Measurements from ENCODE around the gene LIN7A.

LIN7A gene

GRCh38 chr12:80912901-80913770 is 24.6 kb downstream of the LIN7A start:
- H3K36me3 ChIP-seq = no peaks in the 10 kb centered on the region
- H3K27me3 ChIP-seq = no peaks in the 10 kb centered on the region
- no peak overlapping the region for H3K4me3 ChIP-seq (ENCODE audit: low read depth, low read length)
- H3K9me3 ChIP-seq = no peaks in the 10 kb centered on the region
- no peaks in the 10 kb centered on the region for H3K4me1 ChIP-seq
- TF ChIP-seq CTCF (IDR thresholded peaks at IDR 0.05; ENCODE audit: low read depth, low read length) = no peak
- DNase-seq = no peak

GRCh38 chr12:80909370-80909769 is 28.4 kb downstream of the LIN7A start:
- DNase-seq = no peak
- H3K4me1 ChIP-seq = no peaks in the 10 kb centered on the region; the same call in 1 of the 2 replicates

GRCh38 chr12:80902711-80903110 is 35.0 kb downstream of the LIN7A start:
- peaks cover 9% of the 10 kb centered on the region for H3K4me1 ChIP-seq
- no peaks in the 10 kb centered on the region for H3K36me3 ChIP-seq
- DNase-seq = no peak
- no peaks in the 10 kb centered on the region for H3K9me3 ChIP-seq
- no peaks in the 10 kb centered on the region for H3K27me3 ChIP-seq
- no peak overlapping the region for H3K4me3 ChIP-seq (ENCODE audit: low read depth, low read length)
- TF ChIP-seq CTCF (IDR thresholded peaks at IDR 0.05; ENCODE audit: low read depth, low read length) = no peak

More at GRCh38 chr12:80909370-80909769, 28.4 kb downstream of the LIN7A start:
- Histone ChIP-seq H3K27me3 (no peaks in the 10 kb centered on the region), H3K9me3 (no peaks in the 10 kb centered on the region), H3K36me3 (no peaks in the 10 kb centered on the region), H3K4me3 (ENCODE audit: low read depth, low read length) (no peak overlapping the region)
- no peak for TF ChIP-seq CTCF (IDR thresholded peaks at IDR 0.05; ENCODE audit: low read depth, low read length)

- H3K4me1 ChIP-seq = peaks cover 9% of the 10 kb centered on the region
- DNase-seq = no peak
- no peak for TF ChIP-seq CTCF (IDR thresholded peaks at IDR 0.05; ENCODE audit: low read depth, low read length)
Measured at GRCh38 chr12:80901661-80902060, 36.1 kb downstream of the LIN7A start.

GRCh38 chr12:80895240-80895639 is 42.5 kb downstream of the LIN7A start:
- Histone ChIP-seq H3K36me3 (no peaks in the 10 kb centered on the region), H3K27me3 (no peaks in the 10 kb centered on the region), H3K9me3 (no peaks in the 10 kb centered on the region), H3K4me1 (peaks cover 14% of the 10 kb centered on the region), H3K4me3 (ENCODE audit: low read depth, low read length) (no peak overlapping the region)
- TF ChIP-seq CTCF (IDR thresholded peaks at IDR 0.05; ENCODE audit: low read depth, low read length) = no peak
- DNase-seq = no peak

More at GRCh38 chr12:80901661-80902060, 36.1 kb downstream of the LIN7A start:
- Histone ChIP-seq H3K36me3 (no peaks in the 10 kb centered on the region), H3K27me3 (no peaks in the 10 kb centered on the region), H3K9me3 (no peaks in the 10 kb centered on the region), H3K4me3 (ENCODE audit: low read depth, low read length) (no peak overlapping the region)

GRCh38 chr12:80894179-80894578 is 43.6 kb downstream of the LIN7A start:
- Histone ChIP-seq H3K27me3 (no peaks in the 10 kb centered on the region), H3K4me3 (ENCODE audit: low read depth, low read length) (no peak overlapping the region), H3K4me1 (peaks cover 14% of the 10 kb centered on the region), H3K36me3 (peaks cover 4% of the 10 kb centered on the region; the same call in 1 of the 2 replicates), H3K9me3 (no peaks in the 10 kb centered on the region)
- TF ChIP-seq CTCF (IDR thresholded peaks at IDR 0.05; ENCODE audit: low read depth, low read length) = no peak
- no peak for DNase-seq

Measured in BE2C (cell line).